ENCODE measurements around the gene CCDC110. TPM values are rescaled to one million over a fixed set of nuclear protein-coding genes. Genes with fewer than 3 reads are reported as not detected.

CCDC110 gene
- total and polyA plus RNA-seq, 2 of the 13 experiments (the other 11 are each of a cell fraction or from before 2014, with no cell fraction given), result not detected

DNA sequence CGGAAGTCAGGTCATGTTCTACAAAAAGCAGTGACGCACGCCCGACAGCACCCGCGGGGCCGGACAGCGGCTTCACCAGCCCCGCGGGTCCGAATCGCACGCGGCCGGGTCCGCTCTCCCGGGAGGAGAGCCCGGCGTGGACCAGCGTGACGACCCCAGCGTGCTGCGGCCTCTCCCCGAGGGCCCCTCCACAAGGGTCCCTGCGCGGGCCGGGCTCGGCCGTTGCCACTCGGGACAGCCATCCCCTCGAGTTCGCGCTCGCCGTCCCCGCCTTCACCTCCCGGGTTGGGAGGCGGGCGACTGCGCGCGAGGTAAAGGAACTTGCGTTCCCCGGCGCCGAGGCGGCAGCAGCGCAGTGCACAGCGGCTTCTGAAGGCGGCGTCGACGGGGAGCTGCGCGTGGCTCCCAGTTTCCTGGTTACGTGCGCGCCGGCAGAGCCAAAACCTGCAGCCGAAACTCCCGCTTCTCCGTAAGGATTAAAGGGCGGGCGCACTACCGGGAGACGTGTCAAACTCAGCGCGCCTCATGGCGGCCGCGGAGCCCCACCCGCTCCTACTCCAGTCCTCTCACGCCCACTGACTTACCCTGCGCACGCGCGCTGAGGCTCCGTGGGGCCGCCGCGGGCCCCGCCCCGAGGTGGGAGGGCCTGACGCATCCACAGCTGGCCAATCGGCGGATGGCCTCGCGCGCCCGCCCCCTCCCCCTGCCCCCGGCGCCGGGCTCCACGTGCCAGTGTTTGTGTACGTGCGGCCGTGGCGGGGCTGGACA lies 75.4 kb downstream of the CCDC110 start (continued):
- TF ChIP-seq, protein P1, sequence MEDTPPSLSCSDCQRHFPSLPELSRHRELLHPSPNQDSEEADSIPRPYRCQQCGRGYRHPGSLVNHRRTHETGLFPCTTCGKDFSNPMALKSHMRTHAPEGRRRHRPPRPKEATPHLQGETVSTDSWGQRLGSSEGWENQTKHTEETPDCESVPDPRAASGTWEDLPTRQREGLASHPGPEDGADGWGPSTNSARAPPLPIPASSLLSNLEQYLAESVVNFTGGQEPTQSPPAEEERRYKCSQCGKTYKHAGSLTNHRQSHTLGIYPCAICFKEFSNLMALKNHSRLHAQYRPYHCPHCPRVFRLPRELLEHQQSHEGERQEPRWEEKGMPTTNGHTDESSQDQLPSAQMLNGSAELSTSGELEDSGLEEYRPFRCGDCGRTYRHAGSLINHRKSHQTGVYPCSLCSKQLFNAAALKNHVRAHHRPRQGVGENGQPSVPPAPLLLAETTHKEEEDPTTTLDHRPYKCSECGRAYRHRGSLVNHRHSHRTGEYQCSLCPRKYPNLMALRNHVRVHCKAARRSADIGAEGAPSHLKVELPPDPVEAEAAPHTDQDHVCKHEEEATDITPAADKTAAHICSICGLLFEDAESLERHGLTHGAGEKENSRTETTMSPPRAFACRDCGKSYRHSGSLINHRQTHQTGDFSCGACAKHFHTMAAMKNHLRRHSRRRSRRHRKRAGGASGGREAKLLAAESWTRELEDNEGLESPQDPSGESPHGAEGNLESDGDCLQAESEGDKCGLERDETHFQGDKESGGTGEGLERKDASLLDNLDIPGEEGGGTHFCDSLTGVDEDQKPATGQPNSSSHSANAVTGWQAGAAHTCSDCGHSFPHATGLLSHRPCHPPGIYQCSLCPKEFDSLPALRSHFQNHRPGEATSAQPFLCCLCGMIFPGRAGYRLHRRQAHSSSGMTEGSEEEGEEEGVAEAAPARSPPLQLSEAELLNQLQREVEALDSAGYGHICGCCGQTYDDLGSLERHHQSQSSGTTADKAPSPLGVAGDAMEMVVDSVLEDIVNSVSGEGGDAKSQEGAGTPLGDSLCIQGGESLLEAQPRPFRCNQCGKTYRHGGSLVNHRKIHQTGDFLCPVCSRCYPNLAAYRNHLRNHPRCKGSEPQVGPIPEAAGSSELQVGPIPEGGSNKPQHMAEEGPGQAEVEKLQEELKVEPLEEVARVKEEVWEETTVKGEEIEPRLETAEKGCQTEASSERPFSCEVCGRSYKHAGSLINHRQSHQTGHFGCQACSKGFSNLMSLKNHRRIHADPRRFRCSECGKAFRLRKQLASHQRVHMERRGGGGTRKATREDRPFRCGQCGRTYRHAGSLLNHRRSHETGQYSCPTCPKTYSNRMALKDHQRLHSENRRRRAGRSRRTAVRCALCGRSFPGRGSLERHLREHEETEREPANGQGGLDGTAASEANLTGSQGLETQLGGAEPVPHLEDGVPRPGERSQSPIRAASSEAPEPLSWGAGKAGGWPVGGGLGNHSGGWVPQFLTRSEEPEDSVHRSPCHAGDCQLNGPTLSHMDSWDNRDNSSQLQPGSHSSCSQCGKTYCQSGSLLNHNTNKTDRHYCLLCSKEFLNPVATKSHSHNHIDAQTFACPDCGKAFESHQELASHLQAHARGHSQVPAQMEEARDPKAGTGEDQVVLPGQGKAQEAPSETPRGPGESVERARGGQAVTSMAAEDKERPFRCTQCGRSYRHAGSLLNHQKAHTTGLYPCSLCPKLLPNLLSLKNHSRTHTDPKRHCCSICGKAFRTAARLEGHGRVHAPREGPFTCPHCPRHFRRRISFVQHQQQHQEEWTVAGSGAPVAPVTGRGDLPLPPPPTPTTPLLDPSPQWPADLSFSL (CRISPR knock-in tag; IDR thresholded peaks at IDR 0.05), result no peak
- peak; percentile 85; the same call in 1 of the 2 replicates for TF ChIP-seq CAMTA2 (CRISPR knock-in tag; IDR thresholded peaks at IDR 0.05; ENCODE audit: borderline replicate concordance)
- peak; percentile 57; the same call in 1 of the 2 replicates for TF ChIP-seq ZMYM3 (CRISPR knock-in tag; IDR thresholded peaks at IDR 0.05)
- TF ChIP-seq, protein P2, sequence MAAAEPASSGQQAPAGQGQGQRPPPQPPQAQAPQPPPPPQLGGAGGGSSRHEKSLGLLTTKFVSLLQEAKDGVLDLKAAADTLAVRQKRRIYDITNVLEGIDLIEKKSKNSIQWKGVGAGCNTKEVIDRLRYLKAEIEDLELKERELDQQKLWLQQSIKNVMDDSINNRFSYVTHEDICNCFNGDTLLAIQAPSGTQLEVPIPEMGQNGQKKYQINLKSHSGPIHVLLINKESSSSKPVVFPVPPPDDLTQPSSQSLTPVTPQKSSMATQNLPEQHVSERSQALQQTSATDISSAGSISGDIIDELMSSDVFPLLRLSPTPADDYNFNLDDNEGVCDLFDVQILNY (CRISPR knock-in tag; conservative IDR thresholded peaks at IDR 0.05), result peak; percentile 86
- TF ChIP-seq ZNF446 (CRISPR knock-in tag; IDR thresholded peaks at IDR 0.05), result peak; percentile 84; the same call in 1 of the 2 replicates
- no peak for TF ChIP-seq PAWR (CRISPR knock-in tag; IDR thresholded peaks at IDR 0.05; ENCODE audit: borderline replicate concordance)
- TF ChIP-seq SOX6 (IDR thresholded peaks at IDR 0.05), result no peak
- TF ChIP-seq SOX6 (CRISPR knock-in tag; IDR thresholded peaks at IDR 0.05), result no peak; the same call in 1 of the 2 replicates
- TF ChIP-seq ZNF747 (CRISPR knock-in tag; IDR thresholded peaks at IDR 0.05; ENCODE audit: borderline replicate concordance), result peak; percentile 98
- TF ChIP-seq ZNF430 (CRISPR knock-in tag; IDR thresholded peaks at IDR 0.05), result peak; percentile 97
- TF ChIP-seq PCBP2 (optimal IDR thresholded peaks at IDR 0.05; ENCODE audit: low read depth, low read length, poor library complexity, severe bottlenecking), result no peak
- TF ChIP-seq ATRX (CRISPR knock-in tag; IDR thresholded peaks at IDR 0.05; ENCODE audit: borderline replicate concordance), result no peak
- peak; percentile 89; the same call in 1 of the 2 replicates for TF ChIP-seq SMAD1 (CRISPR knock-in tag; IDR thresholded peaks at IDR 0.05; ENCODE audit: borderline replicate concordance, low read depth)
- TF ChIP-seq TOPORS (CRISPR knock-in tag; IDR thresholded peaks at IDR 0.05), result peak; percentile 92; the same call in 1 of the 2 replicates
- TF ChIP-seq, protein P3, sequence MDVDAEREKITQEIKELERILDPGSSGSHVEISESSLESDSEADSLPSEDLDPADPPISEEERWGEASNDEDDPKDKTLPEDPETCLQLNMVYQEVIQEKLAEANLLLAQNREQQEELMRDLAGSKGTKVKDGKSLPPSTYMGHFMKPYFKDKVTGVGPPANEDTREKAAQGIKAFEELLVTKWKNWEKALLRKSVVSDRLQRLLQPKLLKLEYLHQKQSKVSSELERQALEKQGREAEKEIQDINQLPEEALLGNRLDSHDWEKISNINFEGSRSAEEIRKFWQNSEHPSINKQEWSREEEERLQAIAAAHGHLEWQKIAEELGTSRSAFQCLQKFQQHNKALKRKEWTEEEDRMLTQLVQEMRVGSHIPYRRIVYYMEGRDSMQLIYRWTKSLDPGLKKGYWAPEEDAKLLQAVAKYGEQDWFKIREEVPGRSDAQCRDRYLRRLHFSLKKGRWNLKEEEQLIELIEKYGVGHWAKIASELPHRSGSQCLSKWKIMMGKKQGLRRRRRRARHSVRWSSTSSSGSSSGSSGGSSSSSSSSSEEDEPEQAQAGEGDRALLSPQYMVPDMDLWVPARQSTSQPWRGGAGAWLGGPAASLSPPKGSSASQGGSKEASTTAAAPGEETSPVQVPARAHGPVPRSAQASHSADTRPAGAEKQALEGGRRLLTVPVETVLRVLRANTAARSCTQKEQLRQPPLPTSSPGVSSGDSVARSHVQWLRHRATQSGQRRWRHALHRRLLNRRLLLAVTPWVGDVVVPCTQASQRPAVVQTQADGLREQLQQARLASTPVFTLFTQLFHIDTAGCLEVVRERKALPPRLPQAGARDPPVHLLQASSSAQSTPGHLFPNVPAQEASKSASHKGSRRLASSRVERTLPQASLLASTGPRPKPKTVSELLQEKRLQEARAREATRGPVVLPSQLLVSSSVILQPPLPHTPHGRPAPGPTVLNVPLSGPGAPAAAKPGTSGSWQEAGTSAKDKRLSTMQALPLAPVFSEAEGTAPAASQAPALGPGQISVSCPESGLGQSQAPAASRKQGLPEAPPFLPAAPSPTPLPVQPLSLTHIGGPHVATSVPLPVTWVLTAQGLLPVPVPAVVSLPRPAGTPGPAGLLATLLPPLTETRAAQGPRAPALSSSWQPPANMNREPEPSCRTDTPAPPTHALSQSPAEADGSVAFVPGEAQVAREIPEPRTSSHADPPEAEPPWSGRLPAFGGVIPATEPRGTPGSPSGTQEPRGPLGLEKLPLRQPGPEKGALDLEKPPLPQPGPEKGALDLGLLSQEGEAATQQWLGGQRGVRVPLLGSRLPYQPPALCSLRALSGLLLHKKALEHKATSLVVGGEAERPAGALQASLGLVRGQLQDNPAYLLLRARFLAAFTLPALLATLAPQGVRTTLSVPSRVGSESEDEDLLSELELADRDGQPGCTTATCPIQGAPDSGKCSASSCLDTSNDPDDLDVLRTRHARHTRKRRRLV (CRISPR knock-in tag; IDR thresholded peaks at IDR 0.05), result peak; percentile 83; the same call in 1 of the 2 replicates
- 0 out of 2 replicates have a peak, but pooled peaks have one; percentile 77 for TF ChIP-seq MTF2 (CRISPR knock-in tag; IDR thresholded peaks at IDR 0.05; ENCODE audit: borderline replicate concordance)
